Stimulated activated CD4-positive, alpha-beta T cell treated with anti-CD3 and anti-CD28 coated beads, Interleukin-12 subunit alpha, Interleukin-12 subunit beta, amount 100 ng/mL, for 4 hours (primary cell): ENCODE results near the gene HEATR5A.

Experiments used
- DNase-seq: peaks from one replicate; pipeline ENCODE4 v3.0.0-alpha.2; 2020

HEATR5A gene

GRCh38 chr14:31425905-31426304 lies 5.6 kb upstream of the HEATR5A start:
- no peak for DNase-seq

- no peak for DNase-seq
Observed at GRCh38 chr14:31421200-31421599, 850 bp upstream of the HEATR5A start.

- DNase-seq: no peak
Observed at GRCh38 chr14:31419967-31420318, 407 bp downstream of the HEATR5A start.

- DNase-seq: no peak
Observed at GRCh38 chr14:31419179-31419966, 977 bp downstream of the HEATR5A start.

- no peak for DNase-seq
Observed at GRCh38 chr14:31418440-31418839, 1.9 kb downstream of the HEATR5A start.

GRCh38 chr14:31414190-31414833 lies 6.0 kb downstream of the HEATR5A start:
- no peak for DNase-seq

GRCh38 chr14:31411218-31411727 lies 9.1 kb downstream of the HEATR5A start:
- DNase-seq: no peak

- no peak for DNase-seq
Observed at GRCh38 chr14:31410048-31410650, 10.2 kb downstream of the HEATR5A start.

- DNase-seq: no peak
Observed at GRCh38 chr14:31408421-31408820, 11.9 kb downstream of the HEATR5A start.

- DNase-seq: no peak
Observed at GRCh38 chr14:31405599-31406232, 14.6 kb downstream of the HEATR5A start.

- DNase-seq: no peak
Observed at GRCh38 chr14:31405106-31405505, 15.2 kb downstream of the HEATR5A start.

- no peak for DNase-seq
Observed at GRCh38 chr14:31403707-31404106, 16.6 kb downstream of the HEATR5A start.

GRCh38 chr14:31402764-31403439 lies 17.4 kb downstream of the HEATR5A start:
- DNase-seq: no peak

- no peak for DNase-seq
Observed at GRCh38 chr14:31401369-31401932, 18.9 kb downstream of the HEATR5A start.

GRCh38 chr14:31400031-31400638 lies 20.2 kb downstream of the HEATR5A start:
- DNase-seq: no peak

GRCh38 chr14:31395572-31396205 lies 24.7 kb downstream of the HEATR5A start:
- no peak for DNase-seq

GRCh38 chr14:31395119-31395518 lies 25.2 kb downstream of the HEATR5A start:
- no peak for DNase-seq

GRCh38 chr14:31391977-31392503 lies 28.3 kb downstream of the HEATR5A start:
- no peak for DNase-seq

GRCh38 chr14:31391473-31391872 lies 28.9 kb downstream of the HEATR5A start:
- DNase-seq: no peak

GRCh38 chr14:31389946-31390345 lies 30.4 kb downstream of the HEATR5A start:
- DNase-seq: no peak

- DNase-seq: no peak
Observed at GRCh38 chr14:31388687-31389413, 31.5 kb downstream of the HEATR5A start.
